ENCODE results near the gene FBXO24.

- TF ChIP-seq ZNF644 (tag; IDR thresholded peaks at IDR 0.05; ENCODE audit: low read depth) (no peak), YY1 (IDR thresholded peaks at IDR 0.05; ENCODE audit: borderline replicate concordance in 1 of 3, control insufficient read depth in 1 of 3, extremely low read depth in 1 of 3, insufficient read depth in 3 of 3, insufficient read length in 1 of 3, insufficient replicate concordance in 2 of 3, low read depth in 1 of 3, low read length in 2 of 3) (no peak), TAF15 (IDR thresholded peaks at IDR 0.05; ENCODE audit: low read depth, low read length) (no peak), TBL1XR1 (IDR thresholded peaks at IDR 0.05; ENCODE audit: low read length in 2 of 2) (no peak), RFX5 (IDR thresholded peaks at IDR 0.05; ENCODE audit: low read depth, low read length) (no peak), TRIM25 (IDR thresholded peaks at IDR 0.05; ENCODE audit: borderline replicate concordance) (no peak), HDAC2 (IDR thresholded peaks at IDR 0.05) (no peak), TEAD1 (CRISPR knock-in tag; IDR thresholded peaks at IDR 0.05) (no peak), SETDB1 (IDR thresholded peaks at IDR 0.05; ENCODE audit: low read length) (no peak), TAF1 (IDR thresholded peaks at IDR 0.05; ENCODE audit: control insufficient read depth, extremely low read depth, insufficient read depth, low read length, severe bottlenecking) (no peak), ZNF436 (CRISPR knock-in tag; IDR thresholded peaks at IDR 0.05) (no peak), SOX6 (IDR thresholded peaks at IDR 0.05) (no peak)
Measured at GRCh38 chr7:100578246-100579183, 7.6 kb upstream of the FBXO24 start.
